OCI-LY3 (cell line): ENCODE data around the gene DPYSL3.

Experiments
- CTCF ChIP-seq: fragments of 200-600, 300-600 bp; sonication (generic); IDR thresholded peaks from 2 replicates; pipeline ENCODE4 v1.5.1; 2014; ENCODE audit warnings: antibody characterized with exemption, low read length, low read depth
- EZH2phosphoT487 ChIP-seq: fragments of 200-600 bp; shearing (Covaris generic); IDR thresholded peaks from 2 replicates; pipeline ENCODE4 v1.6.1; 2018; ENCODE audit warnings: antibody characterized with exemption, mixed run types, low read depth

DNA sequence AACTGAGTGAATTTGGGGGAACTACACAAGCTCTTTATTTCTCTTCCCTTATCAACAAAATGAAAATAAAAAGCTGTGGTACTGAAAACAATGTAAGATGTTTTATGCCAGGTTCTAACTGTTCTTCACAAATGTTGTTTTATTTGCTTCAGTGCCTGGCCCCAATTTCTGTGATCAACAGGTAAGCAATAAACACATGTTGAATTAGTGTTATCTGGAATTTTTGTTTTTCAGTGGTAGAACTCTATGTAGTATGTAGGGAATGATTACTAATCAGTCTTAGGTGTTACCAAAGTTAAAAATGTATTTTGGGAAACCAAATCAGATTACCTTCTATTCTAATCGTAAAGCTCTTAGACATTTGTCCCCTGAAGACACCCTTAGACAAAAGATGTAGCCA lies 7.5 kb upstream of the DPYSL3 start:
- TF ChIP-seq CTCF (no peak), EZH2phosphoT487 (no peak)
